GM15510 (cell line): ENCODE results near the gene WDR86.

Source experiments
- POLR2A ChIP-seq: IDR thresholded peaks from 3 replicates; pipeline ENCODE4 v1.6.1; 2011; ENCODE audit warnings: borderline replicate concordance; ENCODE audit not compliant: insufficient read length; ENCODE audit errors: extremely low read depth

WDR86 gene

GRCh38 chr7:151423936-151424335 is 14.1 kb upstream of the WDR86 start:
- TF ChIP-seq POLR2A, result no peak

- no peak for TF ChIP-seq POLR2A
Observed at GRCh38 chr7:151423226-151423625, 13.4 kb upstream of the WDR86 start.

DNA sequence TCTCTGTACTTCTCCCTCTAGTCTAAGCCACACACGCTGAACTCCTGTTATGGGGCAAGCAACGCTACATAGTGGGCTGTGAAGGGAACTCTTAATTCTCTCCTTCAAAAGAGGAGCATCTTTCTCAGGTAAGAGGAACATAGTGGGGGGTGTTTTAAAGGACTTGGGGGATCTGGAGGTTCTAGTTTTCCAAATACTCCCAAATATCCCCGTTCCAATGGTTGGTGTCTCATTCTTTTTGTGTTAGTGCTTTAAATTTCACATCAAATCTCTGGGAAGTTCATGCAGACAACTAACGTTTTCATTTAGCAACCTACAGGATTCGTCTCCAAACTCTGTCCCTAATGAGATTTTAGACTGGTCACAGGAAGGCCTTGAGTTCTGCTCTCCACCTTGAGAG is 12.4 kb upstream of the WDR86 start:
- TF ChIP-seq POLR2A, result no peak

DNA sequence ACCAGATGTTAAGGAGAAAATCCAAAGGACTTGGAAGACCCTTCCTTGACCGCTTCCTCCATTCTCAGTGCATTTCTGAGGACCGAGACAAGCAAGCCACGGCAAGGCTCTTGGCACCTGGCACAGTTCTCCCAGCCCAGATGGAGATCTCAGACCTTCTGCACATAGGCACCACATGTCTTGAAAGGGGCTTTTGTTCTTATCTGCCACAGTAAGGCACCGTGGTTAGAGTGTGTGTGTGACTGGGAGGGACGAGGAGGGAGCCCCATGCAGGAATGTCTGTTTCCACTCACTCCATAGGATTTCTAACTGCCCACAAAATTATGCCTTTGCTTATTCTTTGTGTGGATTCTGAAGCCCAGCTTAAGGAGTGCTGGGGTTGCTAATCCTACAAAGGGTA is 10.3 kb upstream of the WDR86 start:
- no peak for TF ChIP-seq POLR2A

- TF ChIP-seq POLR2A, result no peak
Observed at GRCh38 chr7:151416941-151417315, 7.1 kb upstream of the WDR86 start.

- TF ChIP-seq POLR2A, result no peak
Observed at GRCh38 chr7:151416112-151416940, 6.5 kb upstream of the WDR86 start.

GRCh38 chr7:151415375-151416105 is 5.7 kb upstream of the WDR86 start:
- no peak for TF ChIP-seq POLR2A

DNA sequence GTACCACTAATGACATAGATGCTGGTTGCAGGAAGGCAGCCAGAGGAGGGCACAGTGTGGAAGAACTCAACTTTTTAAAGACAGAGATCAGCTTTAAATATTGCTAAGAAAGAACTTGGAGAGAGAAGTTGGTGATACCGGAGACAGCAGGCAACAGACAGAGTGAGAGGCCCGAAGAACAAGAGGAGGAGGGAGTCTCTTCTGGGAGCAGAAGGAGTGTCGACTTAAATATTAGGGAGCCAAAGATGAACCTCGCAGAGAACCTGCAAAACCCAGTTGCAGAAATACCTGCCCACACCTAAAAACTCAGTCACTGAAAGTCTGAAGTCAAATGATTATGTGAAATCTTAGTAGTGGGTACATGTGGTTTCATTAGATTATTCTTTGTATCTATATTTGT is 3.4 kb upstream of the WDR86 start:
- TF ChIP-seq POLR2A, result no peak

DNA sequence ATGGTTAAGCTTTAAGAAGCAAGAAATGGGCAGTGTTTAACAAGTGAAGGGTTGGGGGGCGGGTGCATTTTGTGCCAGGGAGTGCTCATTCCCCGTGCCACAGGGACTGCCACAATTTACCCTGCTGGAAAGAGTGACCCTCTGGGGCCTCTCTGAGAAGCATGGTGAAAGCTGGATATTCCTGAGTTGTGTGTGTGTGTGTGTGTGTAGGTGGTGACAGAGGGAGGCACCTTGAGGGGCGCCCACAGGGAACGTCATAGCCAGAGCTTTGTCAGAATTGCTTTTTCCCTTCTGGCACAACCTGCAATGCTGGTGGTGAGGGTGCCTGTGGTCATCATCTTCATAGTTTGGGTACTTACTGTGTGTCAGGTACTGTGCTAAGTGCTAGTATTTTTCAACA is 2.5 kb upstream of the WDR86 start:
- no peak for TF ChIP-seq POLR2A

DNA sequence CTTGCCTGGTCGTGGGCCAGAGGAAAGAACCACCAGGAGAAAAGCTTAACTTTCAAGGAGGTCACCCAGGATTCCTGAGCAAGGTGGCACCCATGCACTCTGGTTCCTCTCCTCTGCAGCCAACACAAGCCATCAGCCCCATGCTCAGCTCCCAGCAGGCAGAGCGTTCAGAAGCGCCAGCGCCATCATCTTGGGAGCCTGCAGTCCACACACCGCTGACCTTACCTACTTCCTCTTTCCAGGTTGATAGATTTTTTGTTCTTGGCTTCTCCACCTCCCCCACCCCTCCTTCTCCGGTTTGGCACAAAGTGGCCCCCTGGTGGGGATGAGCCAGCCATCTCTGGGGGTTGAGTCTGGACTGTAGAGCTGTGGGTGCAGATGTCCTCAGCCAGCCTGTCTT is 1.7 kb upstream of the WDR86 start:
- TF ChIP-seq POLR2A, result no peak

DNA sequence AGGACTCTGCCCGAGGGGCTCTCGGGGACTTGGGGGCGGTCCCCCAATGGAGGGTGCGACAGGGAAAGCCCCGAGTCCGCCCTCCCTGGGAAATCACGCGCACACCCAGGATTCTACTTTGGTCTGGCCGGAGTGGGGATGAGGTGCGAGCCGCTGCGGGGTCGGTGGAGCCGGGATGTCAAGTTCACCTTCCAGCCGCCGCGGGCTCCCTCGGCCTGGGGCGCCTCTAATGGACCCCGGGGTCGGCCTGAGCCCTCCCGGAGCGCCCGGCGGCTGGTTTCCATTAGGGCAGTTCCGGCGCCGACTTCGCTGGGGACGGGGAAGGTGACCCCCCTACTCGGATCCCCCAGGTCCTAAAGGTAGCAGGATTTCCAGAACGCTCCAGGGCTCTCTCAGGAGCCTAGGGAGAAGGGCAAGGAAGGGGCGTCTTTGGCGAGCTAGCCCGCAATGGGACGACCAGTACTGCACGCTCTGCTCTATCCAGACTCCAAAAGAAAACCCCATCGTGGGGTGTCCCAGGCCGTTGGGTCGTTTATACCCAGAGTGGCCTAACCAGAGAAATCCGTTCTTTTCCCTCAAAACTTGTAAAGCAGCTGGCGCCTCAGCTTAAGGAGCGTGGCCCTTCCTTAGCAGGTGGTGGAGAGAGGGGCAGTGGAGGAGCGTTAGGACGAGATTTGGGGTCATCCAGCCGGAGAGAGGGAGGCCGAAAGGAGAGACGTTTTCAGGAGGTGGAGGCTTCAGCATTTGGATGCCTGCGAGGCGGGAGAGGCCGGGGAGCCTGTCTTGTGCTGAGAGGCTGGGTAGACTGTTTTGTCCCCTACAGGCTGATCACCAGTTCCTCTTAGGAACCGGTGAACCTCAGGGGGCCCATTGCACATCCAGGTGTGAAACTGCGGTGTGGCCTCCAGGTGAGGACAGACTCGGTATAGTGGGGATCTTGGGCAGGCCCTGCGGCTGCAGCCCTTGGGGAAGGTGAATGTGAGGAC is 860 bp upstream of the WDR86 start:
- no peak for TF ChIP-seq POLR2A

DNA sequence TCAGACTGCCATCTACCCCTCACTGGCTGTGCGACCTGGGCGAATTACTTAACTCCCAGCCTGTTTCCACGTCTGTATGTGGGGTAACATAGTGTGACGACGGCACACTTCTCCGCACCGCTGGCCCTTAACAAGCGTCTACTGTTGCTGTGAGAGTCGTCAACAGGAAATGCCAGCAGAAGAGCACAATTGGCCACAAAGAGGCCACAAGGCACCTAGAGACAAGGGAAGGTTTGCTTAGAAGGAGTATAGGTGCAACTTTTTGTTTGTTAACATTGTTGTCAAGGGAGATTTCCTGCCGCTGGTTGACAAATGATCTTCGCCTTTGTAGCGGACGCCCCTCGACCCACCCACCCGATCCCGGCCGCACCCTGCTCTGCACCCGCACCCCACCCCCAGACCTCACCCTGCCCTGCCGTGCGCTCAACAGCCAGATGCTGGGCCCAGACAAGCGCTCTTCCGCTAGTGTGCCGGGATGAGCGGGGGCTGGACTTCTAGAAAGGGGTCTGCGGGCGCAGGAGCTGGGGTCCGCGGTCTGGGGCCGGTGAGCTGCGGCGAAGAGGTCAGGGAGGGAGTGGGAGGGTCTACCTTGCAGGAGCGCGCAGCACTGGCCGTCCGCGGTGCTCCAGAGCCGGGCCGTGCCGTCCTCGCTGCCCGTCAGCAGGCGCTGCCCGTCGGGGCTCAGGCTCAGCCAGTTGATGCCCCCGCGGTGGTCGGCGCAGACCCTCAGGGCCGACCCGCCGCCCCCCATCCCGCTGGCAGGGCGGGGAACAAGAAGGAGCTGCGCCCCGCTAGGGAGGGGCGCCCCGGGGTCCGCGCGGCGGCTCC is 785 bp downstream of the WDR86 start:
- TF ChIP-seq POLR2A, result no peak

DNA sequence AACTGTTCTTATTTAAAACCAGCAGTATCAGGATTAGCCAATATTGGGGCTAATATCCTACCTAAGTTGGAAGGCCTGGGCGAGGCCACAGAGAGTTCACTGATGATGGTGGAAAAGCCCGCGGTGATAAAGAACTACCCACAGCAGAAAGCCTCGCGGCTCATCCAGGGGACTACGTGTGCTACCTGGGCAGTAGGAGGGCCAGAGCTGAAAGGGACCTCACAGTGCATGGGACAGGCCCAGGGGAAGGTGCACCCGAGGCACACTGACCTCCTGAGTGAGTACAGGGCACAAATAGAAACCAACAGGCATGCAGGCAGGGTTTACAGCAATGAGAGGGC is 1.4 kb downstream of the WDR86 start:
- TF ChIP-seq POLR2A, result no peak

DNA sequence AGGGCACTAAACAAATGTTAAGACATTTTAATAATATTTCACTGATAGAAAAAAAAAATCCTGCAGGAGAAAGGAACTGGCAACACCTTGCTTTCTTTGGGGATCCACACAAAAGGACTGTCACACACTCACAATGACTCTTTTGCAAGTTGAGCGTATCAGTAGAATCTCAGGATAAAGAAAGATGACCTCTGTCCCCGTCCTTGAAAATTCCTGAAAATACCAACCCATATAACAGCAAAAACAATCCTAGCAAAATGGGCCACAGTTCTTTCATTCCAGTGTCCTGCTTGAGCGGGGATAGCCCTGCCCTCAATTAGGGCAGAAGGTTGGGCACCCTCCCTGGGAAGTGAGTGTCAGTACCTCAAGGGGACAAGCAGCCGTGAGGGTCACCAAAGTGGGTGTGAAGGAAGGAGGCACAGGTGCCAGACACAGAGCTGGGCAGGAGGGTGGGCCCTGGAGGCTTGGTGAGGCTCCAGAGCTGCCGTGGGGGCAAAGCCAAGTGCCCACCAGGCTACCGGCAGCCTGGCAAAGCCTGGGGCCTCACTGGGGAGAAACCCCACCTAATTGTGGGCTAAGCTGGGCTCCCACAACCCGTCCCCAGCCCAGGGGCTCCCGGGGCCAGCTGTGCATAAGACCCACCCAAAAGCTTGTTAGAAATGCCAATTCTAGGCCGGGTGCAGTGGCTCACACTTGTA is 2.8 kb downstream of the WDR86 start:
- TF ChIP-seq POLR2A, result no peak
